NCI-H1417 (cell line): ENCODE results near the gene ZFTA.
A peak's percentile ranks its signal among the peaks of the same experiment; 100 is the strongest.
"Not testable (repeated sequence)": the region's sequence is repeated elsewhere in the genome, so short reads cannot be mapped to it uniquely, and the experiment has no call there.

Experiments
- DNase-seq, 3 experiments: peaks; one replicate each; lab custom pipeline; 2025; lab: John Stamatoyannopoulos, UW

The ZFTA gene

GRCh38 chr11:63775191-63775590 is 6.6 kb upstream of the ZFTA start:
- no peak for DNase-seq

- not testable (repeated sequence) for DNase-seq
Observed at GRCh38 chr11:63771741-63772318, 3.3 kb upstream of the ZFTA start.

DNA sequence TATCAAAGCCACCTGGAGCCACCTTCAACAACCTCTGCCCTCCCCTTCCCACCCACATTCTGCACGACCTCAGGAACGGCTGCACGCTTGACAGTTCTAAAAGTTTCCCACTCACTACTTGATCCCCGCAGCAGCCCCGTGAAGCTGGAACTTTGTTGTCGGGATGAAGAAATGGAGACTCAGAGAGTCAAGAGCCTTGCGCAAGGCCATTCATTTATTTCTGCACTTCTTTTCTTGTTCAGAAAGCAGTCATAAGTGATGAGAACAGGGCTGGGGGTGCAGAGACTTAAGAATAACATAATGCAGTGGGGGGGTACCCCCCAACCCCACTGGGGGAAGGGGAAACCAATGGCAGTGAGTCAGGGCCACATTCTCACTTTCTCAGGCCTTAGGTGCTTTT is 2.2 kb upstream of the ZFTA start:
- no peak for DNase-seq

DNA sequence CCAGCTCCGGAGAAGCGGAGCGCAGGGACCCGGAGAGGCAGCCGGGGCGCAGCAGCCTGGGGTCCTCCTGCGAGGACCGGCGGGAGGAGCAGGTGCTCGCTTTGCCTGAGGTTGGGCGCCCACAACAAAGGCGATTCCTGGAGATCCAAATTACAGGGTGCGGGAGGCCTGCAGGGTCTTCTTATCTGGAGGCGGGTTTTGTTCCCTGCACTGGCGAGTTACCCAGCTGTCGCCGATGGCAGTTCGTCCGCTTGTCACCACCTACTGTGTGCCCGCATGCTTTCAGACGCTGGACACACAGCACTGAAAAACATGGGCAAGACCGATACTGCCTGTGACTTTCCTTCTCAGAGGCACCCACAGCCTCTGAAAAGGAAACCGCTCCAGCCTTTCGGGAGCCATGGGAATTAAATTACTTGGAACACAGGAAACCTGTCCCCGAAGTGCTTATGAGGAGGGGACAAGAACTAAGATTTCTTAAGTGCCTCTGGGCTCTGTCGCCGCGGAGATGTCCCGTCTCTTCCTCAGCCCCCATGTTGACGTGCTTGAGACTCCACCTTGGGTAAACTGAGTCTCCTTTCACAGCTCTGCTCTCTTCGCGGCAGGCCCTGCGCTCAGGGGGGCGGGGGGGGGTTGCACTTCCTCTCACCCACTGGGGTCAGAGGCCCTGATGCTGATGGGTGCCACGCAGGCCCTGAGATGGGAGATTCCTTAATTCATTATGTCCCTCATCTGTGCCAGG is 1.3 kb upstream of the ZFTA start:
- peak in 2 of 3 experiments; percentile 86 to 94 for DNase-seq

DNA sequence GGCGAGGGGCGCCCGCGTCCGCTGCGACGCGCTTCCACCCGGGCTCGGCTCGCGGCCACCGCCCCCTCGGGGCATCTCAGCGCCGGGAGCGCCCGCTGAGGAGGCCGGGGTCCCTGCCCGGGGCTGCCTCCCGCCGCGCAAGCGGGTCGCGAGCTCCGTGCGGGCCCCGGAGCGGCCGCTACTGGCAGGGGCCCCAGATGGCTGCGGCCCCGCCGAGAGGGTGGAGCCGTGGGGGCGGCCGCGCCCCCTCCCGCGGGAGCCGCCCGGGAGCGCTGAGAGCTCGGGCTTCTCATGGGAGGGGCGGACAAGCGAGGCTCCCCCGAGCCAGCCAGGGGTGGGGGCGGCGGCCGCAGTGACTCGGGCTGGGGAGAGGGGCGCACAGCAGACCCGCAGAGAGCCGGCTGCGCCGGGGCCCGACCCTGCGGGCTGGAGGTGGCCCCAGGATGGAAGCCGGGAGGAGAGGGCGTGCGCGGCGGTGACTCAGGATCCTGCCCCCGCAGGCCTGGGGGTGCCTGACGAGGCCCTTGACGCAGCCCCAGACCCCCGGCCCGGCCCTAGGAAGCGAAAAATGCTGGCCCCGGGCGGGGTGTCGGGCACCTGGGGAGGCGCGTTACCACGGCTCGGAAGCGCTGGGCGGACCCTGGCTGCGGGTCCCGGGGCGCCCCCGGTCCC is 603 bp upstream of the ZFTA start:
- DNase-seq = peak; percentile 34 to 88 (median 77)

- peak; percentile 54 to 84 (median 74) for DNase-seq
Observed at GRCh38 chr11:63767565-63768236, 874 bp downstream of the ZFTA start.

- DNase-seq = no peak
Observed at GRCh38 chr11:63767267-63767564, 1.4 kb downstream of the ZFTA start.

- DNase-seq = no peak
Observed at GRCh38 chr11:63766531-63767235, 1.9 kb downstream of the ZFTA start.

DNA sequence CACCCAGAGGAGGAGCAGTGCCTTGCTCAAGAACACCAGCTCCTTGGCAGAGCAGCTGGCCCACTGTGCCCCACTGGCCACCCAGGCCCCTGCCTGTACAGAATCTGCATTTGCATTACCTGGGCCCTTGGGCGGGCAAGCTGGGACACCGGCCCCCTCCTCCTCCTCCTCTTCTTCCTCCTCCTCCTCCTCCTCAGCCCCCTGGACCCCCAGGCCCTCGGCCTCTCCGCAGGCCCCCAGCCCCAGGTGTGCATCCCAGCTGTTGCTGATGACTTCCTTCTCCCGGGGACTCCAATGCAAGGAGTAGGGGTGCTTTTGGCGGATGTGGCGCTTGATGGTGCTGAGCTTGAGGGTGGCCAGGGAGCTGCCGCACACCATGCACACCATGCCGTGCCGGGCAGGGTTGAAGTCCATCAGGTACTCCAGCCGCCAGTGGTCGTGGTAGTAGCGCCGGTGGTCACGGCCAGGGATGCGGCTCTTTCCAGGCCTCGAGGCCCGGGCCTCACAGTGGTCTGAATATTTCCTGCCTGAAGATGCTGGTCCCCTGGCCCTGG is 2.8 kb downstream of the ZFTA start:
- no peak for DNase-seq

GRCh38 chr11:63764679-63765647 is 3.6 kb downstream of the ZFTA start:
- DNase-seq = no peak

DNA sequence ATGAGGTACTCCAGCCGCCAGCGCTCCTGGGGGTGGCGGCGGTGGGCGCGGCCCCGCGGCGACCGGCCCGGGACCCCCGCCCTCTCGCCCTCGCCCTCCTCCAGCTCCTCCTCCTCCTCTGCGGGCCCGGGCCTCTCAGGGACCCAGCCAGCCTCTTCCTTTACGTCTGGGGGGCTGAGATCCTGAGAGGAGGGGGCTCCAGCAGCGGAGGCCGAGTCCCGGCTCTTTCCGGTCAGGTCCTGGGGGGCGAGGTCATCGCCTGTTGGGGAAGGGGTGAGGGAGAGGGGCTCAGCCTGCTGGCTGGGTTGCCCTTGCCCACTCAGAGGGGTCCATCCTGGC is 4.3 kb downstream of the ZFTA start:
- DNase-seq = no peak

- no peak for DNase-seq
Observed at GRCh38 chr11:63763496-63764339, 4.9 kb downstream of the ZFTA start.

DNA sequence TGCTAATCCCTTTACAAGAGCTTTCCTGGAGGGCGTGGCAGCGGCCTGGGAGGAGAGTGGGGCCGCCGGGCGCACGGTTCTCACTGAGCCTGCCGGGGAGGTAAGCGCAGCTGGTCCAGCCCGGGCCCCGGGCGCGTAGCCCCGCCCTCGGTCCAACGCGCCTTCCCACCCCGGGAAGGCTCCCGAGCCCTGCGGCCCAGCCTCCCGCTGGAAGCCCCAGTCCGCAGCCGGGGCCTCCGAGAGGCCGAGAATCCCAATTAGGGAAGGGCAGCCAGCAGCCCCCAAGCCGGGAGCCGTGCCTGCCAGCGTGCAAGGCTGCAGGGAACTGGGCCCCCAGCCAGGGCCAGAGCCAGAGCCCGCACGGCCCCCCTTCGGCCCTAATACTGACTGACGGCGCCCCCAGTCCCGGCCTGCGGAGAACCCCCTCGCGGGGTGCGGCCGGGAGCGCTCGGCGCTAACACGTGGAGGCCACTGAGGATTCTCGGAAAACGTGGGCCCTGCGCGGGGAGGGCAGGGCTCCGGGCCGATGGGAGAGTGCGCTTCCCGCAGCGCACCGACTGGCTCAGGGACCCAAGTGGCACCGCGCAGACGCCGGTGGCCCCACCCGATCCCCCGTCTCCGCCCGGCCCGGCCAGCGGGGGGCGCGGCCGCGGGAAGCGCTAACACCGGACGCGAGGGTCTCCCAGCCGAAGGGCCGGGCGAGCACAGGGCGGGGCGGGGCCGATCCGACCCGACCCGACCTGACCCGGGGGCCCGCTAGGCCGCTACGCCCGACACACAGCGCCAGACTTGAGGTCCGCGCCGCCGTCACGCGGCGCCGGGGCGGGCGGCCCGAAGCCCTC is 5.7 kb downstream of the ZFTA start:
- DNase-seq = peak in 1 of 3 experiments; percentile 55

DNA sequence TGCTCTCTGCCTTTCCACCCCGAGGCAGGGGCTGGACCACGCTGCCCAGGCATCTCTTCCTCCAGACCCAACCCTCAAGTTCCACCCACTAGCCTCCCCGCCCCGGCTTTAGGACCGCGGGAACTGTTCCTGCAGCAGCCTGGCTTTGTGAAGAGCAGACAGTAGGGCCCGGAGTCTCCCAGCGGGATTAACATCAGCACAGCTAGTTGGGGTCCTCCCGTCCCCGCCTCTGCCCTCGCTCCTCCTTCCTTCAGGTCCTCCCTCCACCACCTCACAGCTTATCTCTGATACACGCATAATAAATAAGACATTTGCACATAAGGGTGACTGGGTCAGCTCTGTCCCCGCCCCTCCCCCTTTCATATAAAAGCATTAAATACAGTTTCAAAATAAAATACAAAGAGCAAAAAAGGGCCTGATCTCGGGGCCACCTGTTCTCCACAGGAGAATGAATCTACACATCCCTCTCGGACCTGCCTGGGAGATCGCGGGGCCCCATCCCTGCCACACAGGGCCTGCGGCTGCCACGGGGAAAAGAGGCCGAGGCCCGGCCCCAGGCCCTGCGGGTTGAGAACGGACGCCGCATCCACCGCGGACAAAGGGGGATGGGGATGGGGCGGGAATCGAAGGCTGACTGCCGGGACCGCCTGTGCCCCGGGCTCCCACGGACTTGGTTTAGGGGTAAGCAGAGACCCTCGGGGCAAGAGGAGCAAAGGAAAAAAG is 6.5 kb downstream of the ZFTA start:
- no peak for DNase-seq

GRCh38 chr11:63761188-63761587 is 7.4 kb downstream of the ZFTA start:
- DNase-seq = no peak

- DNase-seq = no peak
Observed at GRCh38 chr11:63760487-63761079, 8.0 kb downstream of the ZFTA start.

DNA sequence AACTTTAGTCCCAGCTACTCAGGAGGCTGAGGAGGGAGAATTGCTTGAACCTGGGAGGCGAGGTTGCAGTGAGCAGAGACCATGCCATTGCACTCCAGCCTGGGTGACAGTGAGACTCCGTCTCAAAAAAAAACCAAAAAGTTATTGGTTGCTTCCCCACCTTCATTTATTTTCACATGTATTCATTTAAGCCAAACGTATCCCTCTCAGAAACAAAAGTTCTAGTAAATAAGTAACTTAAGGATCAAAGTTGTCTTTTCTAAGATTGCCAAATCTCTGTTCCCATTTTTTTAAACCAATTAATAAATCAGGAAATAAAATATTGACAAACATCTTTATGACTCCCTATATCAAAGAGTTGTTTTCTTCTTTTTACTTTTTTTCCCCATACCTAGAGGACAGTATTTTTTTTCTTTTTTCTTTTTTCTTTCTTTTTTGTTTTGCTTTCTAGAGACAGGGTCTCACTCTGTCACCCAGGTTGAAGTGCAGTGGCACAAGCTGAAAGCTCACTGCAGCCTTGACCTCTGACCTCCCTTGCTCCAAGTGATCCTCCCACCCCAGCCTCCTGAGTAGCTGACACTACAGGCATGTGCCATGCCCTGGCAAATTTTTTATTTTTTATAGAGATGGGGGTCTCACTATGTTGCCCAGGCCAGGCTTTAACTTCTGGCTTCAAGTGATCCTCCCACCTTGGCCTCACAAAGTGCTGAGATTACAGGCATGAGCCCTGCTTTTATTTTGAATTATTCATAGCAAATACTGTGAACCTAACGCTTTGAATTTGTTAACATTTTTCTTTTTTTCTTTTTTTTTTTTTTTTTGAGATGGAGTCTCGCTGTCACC is 11.4 kb downstream of the ZFTA start:
- no peak for DNase-seq
